Esophagus squamous epithelium (tissue), 4 donors: ENCODE results near the gene POLA1.

ENCODE experiments used
- POLR2A ChIP-seq, 4 donors: fragments of 450-650 bp; IDR thresholded peaks; one replicate each; pipeline ENCODE4 v1.6.1; 2017; ENCODE audit warnings: antibody characterized with exemption in 4 of 4, mild to moderate bottlenecking in 4 of 4, moderate library complexity in 3 of 4
- TF ChIP-seq, protein P1 (sequence below), 6 experiments: fragments of 450-650 bp in 4 of 6; fragments of 200-600 bp in 2 of 6; sonication (generic) in 2 of 6; IDR thresholded peaks; one replicate each; pipeline ENCODE4 v1.5.1; 2016 to 2019; ENCODE audit warnings: antibody characterized with exemption in 6 of 6, mild to moderate bottlenecking in 4 of 6, moderate library complexity in 4 of 6

- TF ChIP-seq, protein P1, sequence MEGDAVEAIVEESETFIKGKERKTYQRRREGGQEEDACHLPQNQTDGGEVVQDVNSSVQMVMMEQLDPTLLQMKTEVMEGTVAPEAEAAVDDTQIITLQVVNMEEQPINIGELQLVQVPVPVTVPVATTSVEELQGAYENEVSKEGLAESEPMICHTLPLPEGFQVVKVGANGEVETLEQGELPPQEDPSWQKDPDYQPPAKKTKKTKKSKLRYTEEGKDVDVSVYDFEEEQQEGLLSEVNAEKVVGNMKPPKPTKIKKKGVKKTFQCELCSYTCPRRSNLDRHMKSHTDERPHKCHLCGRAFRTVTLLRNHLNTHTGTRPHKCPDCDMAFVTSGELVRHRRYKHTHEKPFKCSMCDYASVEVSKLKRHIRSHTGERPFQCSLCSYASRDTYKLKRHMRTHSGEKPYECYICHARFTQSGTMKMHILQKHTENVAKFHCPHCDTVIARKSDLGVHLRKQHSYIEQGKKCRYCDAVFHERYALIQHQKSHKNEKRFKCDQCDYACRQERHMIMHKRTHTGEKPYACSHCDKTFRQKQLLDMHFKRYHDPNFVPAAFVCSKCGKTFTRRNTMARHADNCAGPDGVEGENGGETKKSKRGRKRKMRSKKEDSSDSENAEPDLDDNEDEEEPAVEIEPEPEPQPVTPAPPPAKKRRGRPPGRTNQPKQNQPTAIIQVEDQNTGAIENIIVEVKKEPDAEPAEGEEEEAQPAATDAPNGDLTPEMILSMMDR (IDR thresholded peaks at IDR 0.05) = no peak
- no peak for TF ChIP-seq POLR2A (IDR thresholded peaks at IDR 0.05)
Measured at GRCh38 chrX:25002661-25003020, 308.9 kb downstream of the POLA1 start.
